HG03097 (cell line): ENCODE data around the gene OR4D9.
"Not testable (repeated sequence)": the region's sequence is repeated elsewhere in the genome, so short reads cannot be mapped to it uniquely, and the experiment has no call there.

ENCODE experiments used
- ATAC-seq: cut with Tn5 transposase; IDR thresholded peaks from one replicate; pipeline ENCODE4 v1.9.1; 2021; ENCODE audit not compliant: unreplicated experiment, low FRiP score

The OR4D9 gene

DNA sequence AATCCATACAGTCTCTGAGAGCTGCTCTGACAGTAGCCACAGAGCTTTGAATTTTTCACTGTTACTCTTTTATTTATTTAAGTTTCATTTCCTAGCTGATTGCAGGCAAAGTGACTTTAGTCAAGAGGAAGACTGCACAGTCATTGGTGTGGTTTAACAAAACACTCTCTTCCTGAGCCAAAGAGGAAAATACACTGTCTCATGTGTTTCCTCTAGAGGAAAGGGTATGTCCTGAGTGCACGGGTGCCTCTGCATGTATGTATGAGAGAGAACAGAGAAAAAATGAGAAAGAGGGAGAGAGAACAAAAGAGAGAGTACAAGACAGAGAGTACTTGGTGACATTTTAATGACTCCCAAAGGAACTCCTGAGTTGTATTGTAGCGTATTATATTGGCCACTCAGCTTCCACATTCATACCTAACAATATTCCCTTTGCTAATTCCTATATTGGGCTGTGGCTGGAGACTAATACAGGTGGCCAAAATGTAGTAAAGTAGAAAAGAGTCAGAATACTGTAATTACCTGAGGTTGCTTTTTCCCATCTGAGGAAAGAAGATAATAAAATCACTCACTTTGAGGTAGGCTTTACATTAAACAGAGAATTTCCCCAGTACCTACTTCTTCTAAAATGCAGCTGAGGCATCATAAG lies at the start of gene OR4D9:
Gene OR4D9, plus strand, starts transcription at position 599 of the 649 bp plus-strand sequence. CDS start 3,374 bp downstream, outside the sequence.
- ATAC-seq: no peak

DNA sequence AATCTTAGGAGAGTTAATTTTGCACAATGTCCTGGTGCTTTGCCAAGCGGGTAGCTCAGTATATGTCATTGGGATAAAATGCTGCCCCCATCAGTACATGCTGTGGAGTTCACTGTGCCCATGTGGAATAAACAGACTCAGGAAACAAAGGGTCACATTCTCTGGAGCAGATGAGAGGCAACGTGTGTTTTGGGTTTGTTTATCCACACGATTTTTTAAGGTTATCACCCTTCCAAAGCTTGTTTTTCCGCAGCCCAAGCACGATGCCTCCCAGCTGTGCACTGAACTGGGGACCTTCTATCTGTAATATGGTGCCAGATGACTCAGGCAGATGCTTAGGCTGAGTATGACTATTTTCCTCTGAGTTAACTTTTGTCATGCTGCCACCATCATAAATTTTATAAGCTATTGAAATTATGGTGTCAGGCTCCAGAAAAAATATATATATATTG lies 48.1 kb upstream of the OR4D9 start:
- no peak for ATAC-seq

DNA sequence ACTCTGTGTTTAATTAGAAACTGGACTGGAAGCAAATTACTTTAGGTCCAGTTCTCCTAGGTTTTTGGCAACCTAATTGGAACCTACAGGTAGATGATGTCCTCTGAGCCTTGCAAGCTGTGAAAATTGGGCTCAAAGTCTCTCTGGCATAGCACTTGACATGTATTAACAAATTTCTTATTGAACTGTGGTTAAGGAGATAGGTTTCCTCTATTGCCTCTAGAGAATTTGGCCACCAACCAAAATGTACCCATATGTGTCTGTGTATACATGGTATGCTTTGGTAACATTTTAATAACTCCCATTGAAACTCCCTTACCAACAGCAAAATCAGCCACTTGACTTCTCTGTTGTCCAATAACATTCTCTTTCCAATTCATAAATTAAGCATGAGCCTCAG lies 38.3 kb upstream of the OR4D9 start, which contains the start of gene OR4D10:
Gene OR4D10, plus strand, starts transcription at position 301 of the 400 bp plus-strand sequence. CDS start 4,115 bp downstream, outside the sequence.
- ATAC-seq: no peak

DNA sequence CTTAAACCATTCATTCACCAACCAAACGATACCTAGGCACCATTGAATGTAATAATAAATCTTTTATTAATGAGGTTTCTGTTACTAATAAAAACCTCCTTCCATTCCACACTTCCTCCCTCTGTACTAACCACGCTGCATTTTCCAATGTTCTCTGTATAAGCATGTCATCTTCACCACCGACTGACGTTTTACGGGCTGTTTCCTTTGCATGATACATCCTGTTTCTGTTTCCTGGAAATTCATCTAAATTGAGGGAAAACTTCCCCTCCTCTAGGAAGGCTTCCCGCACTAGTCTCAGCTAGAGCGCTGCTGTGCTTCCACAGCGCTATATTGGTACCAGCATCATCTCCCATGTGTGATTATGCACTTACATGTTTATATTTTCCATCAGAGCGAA lies 36.2 kb upstream of the OR4D9 start:
- ATAC-seq: no peak

DNA sequence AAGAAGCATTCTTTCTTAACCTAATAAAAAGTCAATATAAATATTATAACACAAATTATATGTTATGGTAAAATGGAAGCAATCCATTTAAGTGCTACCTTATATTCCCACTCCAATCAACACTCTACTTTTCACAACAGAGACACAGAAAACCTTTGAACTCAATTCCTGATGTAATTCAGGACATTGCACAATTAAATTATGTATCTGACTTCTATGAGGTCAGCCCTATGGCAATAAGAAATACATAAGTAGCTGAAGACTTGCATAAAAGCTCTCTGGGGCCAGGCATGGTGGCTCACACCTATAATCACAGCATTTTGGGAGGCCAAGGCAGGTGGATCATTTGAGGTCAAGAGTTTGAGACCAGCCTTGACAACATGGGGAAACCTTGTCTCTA lies 31.4 kb upstream of the OR4D9 start:
- no peak for ATAC-seq

DNA sequence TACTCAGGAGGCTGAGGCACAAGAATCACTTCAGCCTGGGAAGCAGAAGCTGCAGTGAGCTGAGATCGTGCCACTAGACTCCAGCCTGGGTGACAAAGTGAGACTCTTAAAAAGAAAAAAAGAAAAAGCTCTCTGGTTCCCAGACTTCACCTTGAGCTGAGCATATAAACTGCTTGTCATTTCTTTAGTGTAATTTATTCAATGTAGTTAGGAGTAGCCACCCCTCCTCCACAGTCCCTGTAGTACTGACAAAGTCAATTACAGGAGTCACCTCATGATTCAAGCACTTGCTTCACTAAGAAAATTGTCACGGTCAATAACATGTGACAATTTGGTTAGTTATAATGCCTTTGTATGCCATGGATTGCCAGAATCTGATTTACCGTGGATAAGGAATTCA lies 31.0 kb upstream of the OR4D9 start:
- ATAC-seq: no peak

DNA sequence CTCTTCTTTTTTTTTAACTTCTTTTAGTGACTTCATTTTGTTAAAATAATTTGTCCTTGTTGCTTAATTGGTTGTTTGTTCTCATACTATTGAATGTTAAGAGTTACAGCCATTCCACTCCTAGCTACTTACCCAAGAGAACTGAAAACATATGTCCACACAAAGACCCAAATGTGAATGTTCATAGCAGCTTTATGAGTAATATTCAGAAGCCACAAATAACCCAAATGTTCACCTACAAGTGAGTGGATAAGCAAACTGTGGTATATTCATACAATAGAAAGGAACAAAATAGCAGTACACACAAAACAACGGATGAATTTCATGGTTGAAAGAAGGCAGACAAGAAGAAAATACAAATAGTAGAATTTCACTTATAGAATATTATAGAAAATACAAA lies 9.4 kb upstream of the OR4D9 start:
- no peak for ATAC-seq

DNA sequence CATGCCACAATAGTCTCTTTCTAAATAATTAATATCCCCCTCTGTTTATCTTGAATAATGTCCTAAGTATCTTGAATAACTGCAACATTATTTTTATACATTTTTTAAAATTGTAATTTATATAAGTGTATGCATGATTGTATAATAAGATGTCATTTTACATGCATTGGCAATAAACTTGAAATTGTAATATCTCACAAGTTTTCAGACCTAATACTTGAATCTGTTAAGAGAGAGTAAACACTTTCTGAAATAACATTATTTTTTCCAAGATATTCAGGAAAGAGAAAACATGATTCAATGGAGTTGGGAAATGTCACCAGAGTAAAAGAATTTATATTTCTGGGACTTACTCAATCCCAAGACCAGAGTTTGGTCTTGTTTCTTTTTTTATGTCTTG lies 8.1 kb upstream of the OR4D9 start, which contains the start of gene OR4D11:
Gene OR4D11, plus strand, starts transcription at position 301 of the 400 bp plus-strand sequence. Its CDS starts 0 bp downstream, at position 301.
- ATAC-seq: no peak

DNA sequence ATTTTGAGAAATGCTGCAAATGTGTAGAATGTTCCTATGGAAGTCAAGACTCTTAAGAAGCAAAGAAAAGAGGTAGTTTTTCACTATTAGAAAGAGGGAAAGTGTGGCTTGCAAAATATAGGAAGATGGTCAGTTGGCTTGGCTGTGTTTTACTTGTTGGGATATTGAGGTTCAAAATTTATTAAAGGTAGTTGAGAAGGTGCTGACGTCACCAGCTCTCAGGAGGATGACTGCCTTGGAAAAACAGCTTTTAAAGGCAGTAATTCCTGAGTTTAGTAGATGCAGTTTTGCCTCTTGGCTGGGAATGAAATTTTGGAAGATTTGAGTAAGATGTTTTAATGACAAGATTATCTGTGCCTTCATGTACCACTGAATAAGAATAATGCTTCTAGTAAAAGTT lies 336 bp downstream of the OR4D9 start:
- ATAC-seq: no peak

DNA sequence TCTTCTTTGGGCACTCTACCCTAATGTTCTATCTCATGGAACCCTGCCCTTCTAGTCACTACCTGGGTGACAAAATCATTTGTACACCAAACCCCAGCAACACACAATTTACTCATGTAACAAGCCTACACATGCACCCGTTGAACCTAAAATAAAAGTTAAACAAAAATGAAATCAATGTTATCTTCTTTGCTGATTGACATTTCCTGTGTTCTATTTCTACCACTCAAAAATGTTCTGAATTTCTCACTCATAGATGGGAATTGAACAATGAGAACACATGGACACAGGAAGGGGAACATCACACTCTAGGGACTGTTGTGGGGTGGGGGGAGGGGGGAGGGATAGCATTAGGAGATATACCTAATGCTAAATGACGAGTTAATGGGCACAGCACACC lies 8.8 kb downstream of the OR4D9 start:
- ATAC-seq: not testable (repeated sequence)

DNA sequence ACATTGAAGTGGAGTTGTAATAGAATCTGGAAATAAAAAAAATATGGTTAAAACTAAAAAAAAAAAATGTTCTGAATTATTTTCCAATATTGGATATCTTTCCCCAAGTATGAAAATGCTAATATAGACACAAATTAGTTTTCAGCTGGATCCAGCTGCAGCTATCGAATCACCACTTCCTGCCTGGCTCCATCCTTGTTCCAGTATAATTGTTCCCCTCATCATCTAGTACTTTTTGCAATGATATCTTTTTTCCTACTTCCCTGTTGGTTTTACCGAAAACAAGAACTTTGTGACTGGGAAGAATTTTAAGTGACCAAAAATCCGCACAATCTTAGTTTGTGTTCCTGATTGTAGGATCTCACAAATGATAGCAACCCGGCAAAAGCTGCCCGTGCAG lies 9.4 kb downstream of the OR4D9 start:
- ATAC-seq: no peak

DNA sequence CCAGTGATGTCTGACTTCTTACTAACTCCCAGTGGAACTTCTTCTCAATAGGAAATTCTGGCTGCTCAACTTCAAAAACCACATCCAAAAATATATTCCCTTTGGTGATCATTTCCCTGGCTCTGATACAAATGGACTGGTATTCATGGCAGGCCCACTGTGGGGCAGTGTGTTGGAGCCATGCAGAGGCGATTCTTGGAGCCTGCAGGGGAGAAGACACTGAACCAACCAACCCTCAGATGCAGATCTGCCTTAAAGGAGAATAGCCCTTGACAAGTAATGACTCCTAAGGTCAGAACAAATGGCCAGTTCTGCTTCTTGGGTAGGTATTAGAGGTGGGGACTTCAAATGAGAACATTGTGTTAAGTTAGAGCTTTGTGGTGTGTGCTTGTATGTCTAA lies 12.2 kb downstream of the OR4D9 start:
- ATAC-seq: no peak

DNA sequence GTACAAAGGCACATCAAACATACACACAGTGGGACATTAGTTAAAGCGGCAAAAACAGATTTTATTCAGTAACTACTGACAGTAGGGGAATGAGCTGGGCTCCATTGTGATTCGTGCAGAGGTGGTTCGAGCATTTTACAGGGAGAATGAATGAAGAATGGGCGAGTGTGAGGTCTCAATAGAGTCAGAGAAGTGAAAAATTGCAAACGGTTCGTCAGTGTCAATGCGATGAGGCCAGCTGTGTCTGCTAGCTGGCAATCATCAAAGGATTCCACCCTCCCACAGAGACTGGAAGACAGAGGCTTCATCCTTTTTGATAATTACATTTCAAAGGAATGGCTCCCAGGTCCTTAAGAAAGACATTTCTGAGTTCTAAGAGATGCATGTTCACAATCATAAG lies 17.4 kb downstream of the OR4D9 start:
- no peak for ATAC-seq

DNA sequence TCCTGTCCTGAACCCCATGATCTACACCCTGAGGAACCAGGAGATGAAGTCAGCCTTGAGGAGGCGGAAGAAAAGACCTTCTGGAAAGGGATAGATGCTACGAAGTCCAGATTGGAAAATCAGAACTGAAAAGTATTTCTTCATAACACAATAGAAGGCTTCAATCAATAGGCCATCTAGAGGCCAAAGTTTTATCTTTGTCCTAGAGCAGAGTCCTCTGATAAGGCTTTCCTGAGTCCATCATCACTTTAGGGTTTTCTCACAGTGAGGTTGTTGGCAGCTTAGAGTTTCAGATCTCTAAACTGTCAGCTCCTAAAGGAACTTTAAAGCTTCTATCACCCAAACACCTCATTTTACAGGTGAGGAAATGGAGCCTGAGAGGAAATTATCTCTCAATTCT lies 21.3 kb downstream of the OR4D9 start:
- no peak for ATAC-seq

DNA sequence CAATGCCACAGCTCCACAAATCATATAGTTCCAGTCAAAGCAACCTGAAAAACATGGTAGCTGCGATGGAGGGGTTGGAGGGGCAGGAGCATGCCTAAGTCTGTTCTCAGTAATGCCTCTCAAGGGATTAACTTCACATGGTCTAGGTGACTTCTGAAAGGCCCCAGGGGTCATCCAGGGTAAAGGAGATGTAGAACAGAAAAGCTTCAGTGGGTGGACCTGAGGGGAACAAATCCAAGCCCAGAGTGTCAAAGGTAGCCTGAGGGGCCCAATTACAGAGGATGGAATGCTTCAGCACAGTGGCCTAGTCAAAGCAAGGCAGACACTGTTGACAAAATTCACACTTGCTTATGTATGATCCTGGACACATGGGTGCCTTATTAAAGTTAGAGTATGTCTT lies 23.3 kb downstream of the OR4D9 start:
- no peak for ATAC-seq

DNA sequence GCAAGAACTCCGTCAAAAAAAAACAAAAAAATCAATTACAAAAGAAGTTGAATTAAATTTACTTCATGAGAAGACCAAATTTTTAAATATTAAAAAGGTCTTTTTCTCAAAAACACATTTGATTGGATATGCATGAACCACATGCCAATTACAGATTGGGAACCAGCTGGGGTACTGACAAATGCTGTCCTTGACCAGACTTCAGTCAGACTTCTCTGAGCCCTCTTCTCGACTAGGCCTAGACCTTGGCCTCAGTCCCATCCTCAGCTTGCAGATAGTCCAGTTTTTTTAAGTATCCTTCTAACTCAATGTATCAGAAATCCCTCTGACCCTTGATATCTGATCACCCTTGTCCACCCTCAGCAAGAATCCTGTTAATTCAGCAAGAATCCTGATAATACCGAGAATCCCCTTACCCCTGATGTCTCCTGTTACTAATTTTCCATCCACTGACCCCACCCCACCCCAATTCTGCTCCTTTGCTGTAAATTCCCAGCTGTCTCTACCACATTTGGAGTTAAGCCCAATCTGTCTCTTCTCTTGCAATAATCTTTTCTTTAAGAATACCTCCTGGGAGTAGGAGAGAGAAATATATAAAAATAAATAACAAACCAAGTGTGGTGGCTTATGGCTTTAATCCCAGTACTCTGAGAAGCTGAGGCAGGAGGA lies 30.9 kb downstream of the OR4D9 start:
- no peak for ATAC-seq

DNA sequence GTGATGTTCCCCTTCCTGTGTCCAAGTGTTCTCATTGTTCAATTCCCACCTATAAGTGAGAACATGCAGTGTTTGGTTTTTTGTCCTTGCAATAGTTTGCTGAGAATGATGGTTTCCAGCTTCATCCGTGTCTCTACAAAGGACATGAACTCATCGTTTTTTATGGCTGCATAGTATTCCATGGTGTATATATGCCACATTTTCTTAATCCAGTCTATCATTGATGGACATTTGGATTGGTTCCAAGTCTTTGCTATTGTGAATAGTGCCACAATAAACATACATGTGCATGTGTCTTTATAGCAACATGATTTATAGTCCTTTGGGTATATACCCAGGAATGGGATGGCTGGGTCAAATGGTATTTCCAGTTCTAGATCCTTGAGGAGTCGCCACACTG lies 32.4 kb downstream of the OR4D9 start:
- not testable (repeated sequence) for ATAC-seq

DNA sequence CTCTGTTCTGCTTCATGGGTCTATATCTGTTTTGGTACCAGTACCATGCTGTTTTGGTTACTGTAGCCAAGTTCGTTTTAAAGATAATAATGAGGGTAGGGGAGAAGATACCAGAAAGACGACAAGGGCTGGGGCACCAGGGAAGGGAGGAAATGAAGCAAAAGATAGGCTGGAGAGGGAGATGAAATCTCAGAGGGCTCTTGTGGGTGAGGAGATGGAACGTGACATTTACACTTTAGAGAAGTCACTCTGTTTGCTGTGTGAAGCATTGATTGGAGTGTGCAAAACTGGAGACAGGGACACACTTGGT lies 33.5 kb downstream of the OR4D9 start:
- ATAC-seq: no peak

DNA sequence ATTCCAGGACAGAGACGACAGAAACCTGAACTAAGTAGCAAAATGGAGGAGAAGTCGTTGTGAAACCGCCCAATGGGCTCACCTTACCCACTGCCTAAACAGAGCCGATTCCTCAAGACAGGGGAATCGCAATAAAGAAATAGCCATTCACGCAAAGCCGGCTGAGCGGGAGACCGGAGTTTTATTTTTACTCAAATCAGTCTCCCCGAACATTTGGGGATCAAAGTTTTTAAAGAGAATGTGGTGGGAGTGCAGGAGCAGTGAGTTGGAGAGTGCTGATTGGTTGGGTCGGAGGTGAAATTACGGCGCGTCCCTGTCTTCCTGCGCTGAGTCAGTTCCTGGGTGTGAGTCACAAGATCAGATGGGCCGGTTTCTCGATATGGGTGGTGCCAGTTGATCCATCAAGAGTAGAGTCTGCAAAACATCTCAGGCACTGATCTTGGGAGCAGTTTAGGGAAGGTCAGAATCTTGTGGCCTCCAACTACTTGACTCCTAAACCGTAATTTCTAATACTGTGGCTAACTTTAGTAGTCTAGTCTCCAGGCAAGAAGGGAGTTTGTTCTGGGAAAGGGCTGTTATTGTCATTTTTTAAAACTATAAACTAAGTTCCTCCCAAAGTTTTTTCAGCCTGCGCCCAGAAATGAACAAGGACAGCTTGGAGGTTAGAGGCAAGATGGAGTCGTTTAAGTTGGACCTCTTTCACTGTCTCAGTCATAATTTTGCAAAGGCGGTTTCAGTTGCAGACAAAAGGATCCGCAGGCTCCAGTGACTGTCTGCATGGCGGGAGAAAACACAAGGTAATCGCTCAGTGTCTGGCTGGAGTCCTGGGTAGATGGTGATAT lies 34.1 kb downstream of the OR4D9 start:
- ATAC-seq: no peak

DNA sequence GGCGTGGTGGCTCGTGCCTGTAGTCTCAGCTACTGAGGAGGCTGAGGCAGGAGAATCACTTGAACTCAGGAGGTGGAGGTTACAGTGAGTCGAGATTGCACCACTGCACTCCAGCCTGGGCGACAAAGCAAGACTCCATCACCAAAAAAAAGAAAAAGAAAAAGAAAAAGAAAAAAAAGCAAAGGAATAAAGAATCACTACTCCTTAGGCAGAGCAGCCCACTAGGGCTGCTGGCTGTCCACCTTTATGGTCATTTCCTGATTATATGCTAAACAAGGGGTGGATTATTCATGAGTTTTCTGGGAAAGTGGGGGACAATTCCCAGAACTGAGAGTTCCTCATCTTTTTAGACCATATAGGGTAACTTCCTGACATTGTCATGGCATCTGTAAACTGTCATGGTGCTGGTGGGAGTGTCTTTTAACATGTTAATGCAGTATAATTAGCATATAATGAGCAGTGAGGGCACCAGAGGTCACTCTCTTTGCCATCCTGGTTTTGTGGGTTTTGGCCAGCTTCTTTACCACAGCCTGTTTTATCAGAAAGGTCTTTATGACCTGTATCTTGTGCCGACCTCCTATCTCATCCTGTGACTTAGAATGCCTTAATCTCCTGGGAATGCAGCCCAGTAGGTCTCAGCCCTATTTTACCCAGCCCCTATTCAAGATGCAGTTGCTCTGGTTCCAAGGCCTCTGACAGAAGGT lies 36.4 kb downstream of the OR4D9 start:
- ATAC-seq: not testable (repeated sequence)

DNA sequence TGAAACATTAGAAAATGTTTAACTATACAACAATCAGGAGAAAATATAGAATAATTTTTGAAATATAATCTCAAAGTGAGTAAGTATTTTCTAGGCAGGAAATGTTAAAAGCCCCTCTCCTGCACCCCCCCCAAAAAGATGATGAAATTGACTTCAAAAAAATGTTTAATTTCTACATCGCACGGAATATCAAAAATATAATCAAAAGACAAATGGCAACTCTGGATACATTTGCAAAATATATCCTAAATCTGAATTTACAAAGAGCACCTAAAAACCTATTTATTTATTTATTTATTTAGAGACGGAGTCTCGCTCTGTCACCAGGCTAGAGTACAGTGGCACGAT lies 36.9 kb downstream of the OR4D9 start:
- ATAC-seq: no peak
